HepG2 (cell line): Measurements from ENCODE around the gene FTSJ1. TPM values are rescaled to one million over a fixed set of nuclear protein-coding genes. Genes with fewer than 3 reads are reported as not detected.

ENCODE experiments used
- CCAR2 ChIP-seq: fragments of 200-400 bp; formaldehyde crosslinking; optimal IDR thresholded peaks from 2 replicates; pipeline ENCODE3; 2018; ENCODE audit warnings: low read depth, mild to moderate bottlenecking, low read length, moderate library complexity
- CEBPB ChIP-seq: IDR thresholded peaks from 2 replicates; pipeline ENCODE4 v1.6.1; 2011; ENCODE audit warnings: low read depth, low read length, improper control_type of control experiment, borderline replicate concordance
- CENPBD1 ChIP-seq: sonication (generic); formaldehyde crosslinking; IDR thresholded peaks from 2 replicates; pipeline ENCODE4 v1.8.0; 2022; ENCODE audit warnings: missing genetic modification reagents, low read depth, mild to moderate bottlenecking, borderline replicate concordance
- CERS6 ChIP-seq: sonication (generic); formaldehyde crosslinking; IDR thresholded peaks from 2 replicates; pipeline ENCODE4 v1.5.0; 2020; ENCODE audit warnings: missing genetic modification reagents
- FOXK2 ChIP-seq: fragments of 450-650 bp; IDR thresholded peaks from 2 replicates; pipeline ENCODE4 v1.6.1; 2016
- KMT2A ChIP-seq: sonication (generic); formaldehyde crosslinking; IDR thresholded peaks from 2 replicates; pipeline ENCODE4 v1.4.0; 2020; ENCODE audit warnings: missing genetic modification reagents
- MAX ChIP-seq: IDR thresholded peaks from 2 replicates; pipeline ENCODE4 v1.6.1; 2012; ENCODE audit warnings: inconsistent platforms
- MTERF4 ChIP-seq: sonication (generic); formaldehyde crosslinking; IDR thresholded peaks from 2 replicates; pipeline ENCODE4 v1.8.0; 2023; ENCODE audit warnings: mild to moderate bottlenecking, missing genetic modification reagents
- MZF1 ChIP-seq: sonication (generic); formaldehyde crosslinking; IDR thresholded peaks from 2 replicates; pipeline ENCODE4 v1.8.1; 2023; ENCODE audit warnings: mild to moderate bottlenecking, missing genetic modification reagents, borderline replicate concordance
- NR2F2 ChIP-seq: IDR thresholded peaks from 2 replicates; pipeline ENCODE4 v1.6.1; 2012; ENCODE audit warnings: low read depth, inconsistent platforms, borderline replicate concordance
- PCBP1 ChIP-seq: fragments of 200-400 bp; formaldehyde crosslinking; IDR thresholded peaks from 2 replicates; pipeline ENCODE4 v1.6.1; 2017; ENCODE audit warnings: mild to moderate bottlenecking, low read depth, low read length, borderline replicate concordance
- REPIN1 ChIP-seq: sonication (generic); formaldehyde crosslinking; IDR thresholded peaks from 2 replicates; pipeline ENCODE4 v1.8.0; 2022; ENCODE audit warnings: missing genetic modification reagents, low read depth, mild to moderate bottlenecking, borderline replicate concordance
- SAP130 ChIP-seq: IDR thresholded peaks from 2 replicates; pipeline ENCODE4 v1.6.1; 2016; ENCODE audit warnings: low read depth
- SIX1 ChIP-seq: sonication (generic); formaldehyde crosslinking; IDR thresholded peaks from 2 replicates; pipeline ENCODE4 v1.4.0; 2020; ENCODE audit warnings: missing genetic modification reagents, borderline replicate concordance
- SMAD3 ChIP-seq: sonication (generic); formaldehyde crosslinking; IDR thresholded peaks from 2 replicates; pipeline ENCODE4 v1.4.0; 2020; ENCODE audit warnings: missing genetic modification reagents
- SP5 ChIP-seq: IDR thresholded peaks from 2 replicates; pipeline ENCODE4 v1.6.1; 2016; ENCODE audit warnings: low read depth, borderline replicate concordance
- TEF ChIP-seq: sonication (generic); formaldehyde crosslinking; IDR thresholded peaks from 2 replicates; pipeline ENCODE4 v1.5.0; 2020; ENCODE audit warnings: missing genetic modification reagents
- ZBTB38 ChIP-seq: sonication (generic); formaldehyde crosslinking; IDR thresholded peaks from 2 replicates; pipeline ENCODE4 v1.5.1; 2020; ENCODE audit warnings: mild to moderate bottlenecking, missing genetic modification reagents
- ZNF101 ChIP-seq: sonication (generic); formaldehyde crosslinking; IDR thresholded peaks from 2 replicates; pipeline ENCODE4 v1.4.0; 2020; ENCODE audit warnings: mild to moderate bottlenecking, low read depth, missing genetic modification reagents, borderline replicate concordance
- ZNF124 ChIP-seq: sonication (generic); formaldehyde crosslinking; IDR thresholded peaks from 2 replicates; pipeline ENCODE4 v1.4.0; 2020; ENCODE audit warnings: missing genetic modification reagents
- ZNF234 ChIP-seq: sonication (generic); formaldehyde crosslinking; conservative IDR thresholded peaks from 2 replicates; pipeline ENCODE4 v1.5.1; 2020; ENCODE audit warnings: mild to moderate bottlenecking, missing genetic modification reagents
- ZNF557 ChIP-seq: sonication (generic); formaldehyde crosslinking; IDR thresholded peaks from 2 replicates; pipeline ENCODE4 v1.4.0; 2020; ENCODE audit warnings: missing genetic modification reagents
- ZNF607 ChIP-seq: sonication (generic); formaldehyde crosslinking; IDR thresholded peaks from 2 replicates; pipeline ENCODE4 v1.5.1; 2020; ENCODE audit warnings: missing genetic modification reagents, mild to moderate bottlenecking, borderline replicate concordance
- ZNF691 ChIP-seq: sonication (generic); formaldehyde crosslinking; IDR thresholded peaks from 2 replicates; pipeline ENCODE4 v1.4.0; 2020; ENCODE audit warnings: missing genetic modification reagents, low read depth, mild to moderate bottlenecking, borderline replicate concordance
- ZNF709 ChIP-seq: sonication (generic); formaldehyde crosslinking; IDR thresholded peaks from 2 replicates; pipeline ENCODE4 v1.5.0; 2020; ENCODE audit warnings: mild to moderate bottlenecking, missing genetic modification reagents
- ZNF776 ChIP-seq: sonication (generic); formaldehyde crosslinking; IDR thresholded peaks from 2 replicates; pipeline ENCODE4 v1.4.0; 2020; ENCODE audit warnings: mild to moderate bottlenecking, missing genetic modification reagents
- ZSCAN31 ChIP-seq: sonication (generic); formaldehyde crosslinking; IDR thresholded peaks from 2 replicates; pipeline ENCODE4 v1.5.0; 2020; ENCODE audit warnings: low read depth, mild to moderate bottlenecking, missing genetic modification reagents
- polyA plus RNA-seq, 8 experiments: library from polyadenylated mRNA; depleted of rRNA in 3 of 8; stranded (reverse) in 7 of 8; unstranded in 1 of 8; fragments of >200 nt; fragmentation: Illumina TruSeq in 4 of 8; extraction: Trizol in 4 of 8; gene quantifications; 2 replicates each; pipeline versions ENCODE4 v1.2.1 to v1.2.3, GENCODE V29; 2011 to 2016; ENCODE audit warnings: low read depth in 4 of 8, missing spikeins in 1 of 8, mixed read lengths in 1 of 8; ENCODE audit not compliant: insufficient read depth in 1 of 8
- total RNA-seq, 5 experiments: library from RNA; depleted of rRNA; stranded (reverse); fragments of >200 nt; fragmentation: Illumina TruSeq; extraction: Trizol; gene quantifications; 2 replicates each; pipeline ENCODE4 v1.2.3, GENCODE V29; 2016; ENCODE audit warnings: low read depth in 1 of 5

The FTSJ1 gene
- total and polyA plus RNA-seq, 2 of the 13 experiments (the other 11 are each of a cell fraction or from before 2014, with no cell fraction given), result 30.3 to 37.9 TPM

- no peak for TF ChIP-seq ZNF691
- peak; percentile 51; the same call in 1 of the 2 replicates for TF ChIP-seq REPIN1 (CRISPR knock-in tag)
- no peak for TF ChIP-seq ZNF124 (CRISPR knock-in tag)
- no peak for TF ChIP-seq ZNF776 (CRISPR knock-in tag)
- TF ChIP-seq TEF (CRISPR knock-in tag), result no peak
- no peak for TF ChIP-seq SIX1
- no peak for TF ChIP-seq SMAD3 (CRISPR knock-in tag)
- TF ChIP-seq CERS6 (CRISPR knock-in tag), result no peak
- no peak; the same call in 1 of the 2 replicates for TF ChIP-seq NR2F2
- no peak for TF ChIP-seq CEBPB
- no peak for TF ChIP-seq ZNF234
- peak; percentile 71 for TF ChIP-seq SAP130
- TF ChIP-seq CCAR2, result no peak
- 0 out of 2 replicates have a peak, but pooled peaks have one; percentile 19 for TF ChIP-seq ZBTB38
- no peak for TF ChIP-seq MZF1
- TF ChIP-seq ZNF101 (CRISPR knock-in tag), result no peak
- TF ChIP-seq ZSCAN31, result peak; percentile 49; the same call in 1 of the 2 replicates
- TF ChIP-seq FOXK2, result no peak
- no peak for TF ChIP-seq CENPBD1 (CRISPR knock-in tag)
- TF ChIP-seq PCBP1, result no peak
- no peak for TF ChIP-seq ZNF557 (CRISPR knock-in tag)
- no peak for TF ChIP-seq ZNF607 (CRISPR knock-in tag)
- peak; percentile 78 for TF ChIP-seq MAX
- TF ChIP-seq ZNF709 (CRISPR knock-in tag), result 0 out of 2 replicates have a peak, but pooled peaks have one; percentile 24
- TF ChIP-seq SP5 (CRISPR knock-in tag), result no peak
- TF ChIP-seq MTERF4 (CRISPR knock-in tag), result 0 out of 2 replicates have a peak, but pooled peaks have one; percentile 49
- peak; percentile 39; the same call in 1 of the 2 replicates for TF ChIP-seq KMT2A (CRISPR knock-in tag)
These were observed at the start of gene FTSJ1 (continued) for GRCh38 chrX:48475774-48476577.
